GM23338 (cell line): ENCODE results near the gene CLDN10. TPM values are rescaled to one million over a fixed set of nuclear protein-coding genes. Genes with fewer than 3 reads are reported as not detected.
A peak's percentile ranks its signal among the peaks of the same experiment; 100 is the strongest.

ENCODE experiments used
- ATAC-seq: fragments of 200-7000 bp; cut with Tn5 transposase; 3 replicates; pipeline ENCODE4 v1.9.1; 2020
- DNase-seq: peaks from one replicate; pipeline ENCODE4 v3.0.0-alpha.2; 2015; ENCODE audit warnings: low spot score
- H2AFZ ChIP-seq: fragments of 200-600 bp; sonication (generic); 2 replicates; pipeline ENCODE4 v1.8.0; 2016; ENCODE audit warnings: antibody characterized with exemption, mild to moderate bottlenecking, moderate library complexity
- H3F3A ChIP-seq: fragments of 200-600 bp; sonication (generic); replicated peaks from 2 replicates; pipeline ENCODE4 v1.8.0; 2017; ENCODE audit warnings: antibody characterized with exemption, mixed run types, low read depth
- H3K27ac ChIP-seq: fragments of 200-600 bp; sonication (generic); 2 replicates; pipeline ENCODE4 v1.6.1; 2016; ENCODE audit warnings: low read depth
- H3K27me3 ChIP-seq: fragments of 200-600 bp; sonication (generic); 2 replicates; pipeline ENCODE4 v1.8.0; 2016; ENCODE audit warnings: mild to moderate bottlenecking, mixed run types, moderate library complexity; ENCODE audit not compliant: insufficient read depth
- H3K36me3 ChIP-seq: fragments of 200-600 bp; sonication (generic); 2 replicates; pipeline ENCODE4 v1.8.0; 2016; ENCODE audit warnings: mild to moderate bottlenecking; ENCODE audit not compliant: insufficient read depth
- H3K4me1 ChIP-seq: fragments of 200-600 bp; sonication (generic); 2 replicates; pipeline ENCODE4 v1.8.0; 2016; ENCODE audit warnings: mild to moderate bottlenecking, moderate library complexity; ENCODE audit not compliant: insufficient read depth
- H3K4me2 ChIP-seq: fragments of 200-600 bp; sonication (generic); 2 replicates; pipeline ENCODE4 v1.7.1; 2017; ENCODE audit warnings: mixed run types
- H3K4me3 ChIP-seq: fragments of 200-600 bp; sonication (generic); 2 replicates; pipeline ENCODE4 v1.6.1; 2016; ENCODE audit warnings: mixed run types
- H3K79me2 ChIP-seq: fragments of 200-600 bp; sonication (generic); replicated peaks from 2 replicates; pipeline ENCODE4 v1.8.0; 2017; ENCODE audit warnings: mild to moderate bottlenecking; ENCODE audit not compliant: insufficient read depth
- H3K9me2 ChIP-seq: fragments of 200-600 bp; sonication (generic); 2 replicates; pipeline ENCODE4 v1.8.0; 2017; ENCODE audit not compliant: insufficient read depth
- H4K20me1 ChIP-seq: fragments of 200-600 bp; sonication (generic); replicated peaks from 2 replicates; pipeline ENCODE4 v1.8.0; 2017; ENCODE audit warnings: mild to moderate bottlenecking; ENCODE audit not compliant: insufficient read depth
- H3K27ac Mint-ChIP-seq: 2 replicates; pipeline ENCODE4 v1.8.0; 2020; ENCODE audit warnings: inconsistent platforms, mild to moderate bottlenecking, moderate library complexity, mixed read lengths
- H3K27me3 Mint-ChIP-seq: 3 replicates; pipeline ENCODE4 v1.8.0; 2022; ENCODE audit warnings: low read depth, mild to moderate bottlenecking, moderate library complexity, mixed read lengths, inconsistent platforms; ENCODE audit not compliant: insufficient read depth, poor library complexity
- H3K36me3 Mint-ChIP-seq: 3 replicates; pipeline ENCODE4 v1.8.0; 2021; ENCODE audit warnings: low read depth, mild to moderate bottlenecking, inconsistent platforms, moderate library complexity, mixed read lengths
- H3K4me1 Mint-ChIP-seq: 3 replicates; pipeline ENCODE4 v1.8.0; 2020; ENCODE audit warnings: mild to moderate bottlenecking, inconsistent platforms, mixed read lengths
- H3K4me3 Mint-ChIP-seq: 3 replicates; pipeline ENCODE4 v1.8.0; 2021; ENCODE audit warnings: moderate library complexity, mild to moderate bottlenecking, inconsistent platforms, mixed read lengths
- H3K9me3 Mint-ChIP-seq: 3 replicates; pipeline ENCODE4 v1.8.0; 2020; ENCODE audit warnings: moderate library complexity, mild to moderate bottlenecking, inconsistent platforms, mixed read lengths
- CREB1 ChIP-seq: fragments of 250-450 bp; sonication (Bioruptor Pico); IDR thresholded peaks from 2 replicates; pipeline ENCODE4 v1.5.0; 2020; ENCODE audit warnings: low read depth, mild to moderate bottlenecking, moderate library complexity
- CTCF ChIP-seq, 2 experiments: fragments of 200-600 bp in 1 of 2; sonication (generic) in 1 of 2; conservative IDR thresholded peaks; 2 replicates each; pipeline versions ENCODE4 v1.5.1 to v1.6.1; 2016 to 2017; ENCODE audit warnings: antibody characterized with exemption in 2 of 2, low read depth in 2 of 2, mild to moderate bottlenecking in 2 of 2, moderate library complexity in 1 of 2
- ETS1 ChIP-seq: IDR thresholded peaks from 2 replicates; pipeline ENCODE4 v1.6.1; 2016; ENCODE audit warnings: antibody characterized with exemption
- EZH2 ChIP-seq: fragments of 200-600 bp; sonication (generic); IDR thresholded peaks from one replicate; pipeline ENCODE4 v1.8.0; 2017; ENCODE audit warnings: antibody characterized with exemption, mild to moderate bottlenecking, low read depth; ENCODE audit not compliant: unreplicated experiment
- EZH2phosphoT487 ChIP-seq: fragments of 200-600 bp; sonication (generic); IDR thresholded peaks from one replicate; pipeline ENCODE4 v1.8.1; 2018; ENCODE audit warnings: antibody characterized with exemption; ENCODE audit not compliant: unreplicated experiment
- JUNB ChIP-seq: IDR thresholded peaks from one replicate; pipeline ENCODE4 v1.6.1; 2016; ENCODE audit warnings: antibody characterized with exemption; ENCODE audit not compliant: unreplicated experiment
- POLR2AphosphoS5 ChIP-seq: IDR thresholded peaks from 2 replicates; pipeline ENCODE4 v1.6.1; 2016; ENCODE audit warnings: antibody characterized with exemption, low read depth
- REST ChIP-seq: IDR thresholded peaks from one replicate; pipeline ENCODE4 v1.6.1; 2018; ENCODE audit warnings: antibody characterized with exemption; ENCODE audit not compliant: unreplicated experiment
- STAT1 ChIP-seq: IDR thresholded peaks from one replicate; pipeline ENCODE4 v1.6.1; 2016; ENCODE audit warnings: antibody characterized with exemption; ENCODE audit not compliant: unreplicated experiment
- ZNF114 ChIP-seq: fragments of 250-450 bp; sonication (Bioruptor Pico); IDR thresholded peaks from 2 replicates; pipeline ENCODE4 v1.5.0; 2020; ENCODE audit warnings: mild to moderate bottlenecking, moderate library complexity
- ZNF331 ChIP-seq: fragments of 250-450 bp; sonication (Bioruptor Pico); IDR thresholded peaks from 2 replicates; pipeline ENCODE4 v1.5.0; 2020; ENCODE audit warnings: low read depth, mild to moderate bottlenecking, moderate library complexity
- ZNF462 ChIP-seq: fragments of 250-450 bp; sonication (Bioruptor Pico); IDR thresholded peaks from 2 replicates; pipeline ENCODE4 v1.5.0; 2020; ENCODE audit warnings: mild to moderate bottlenecking, moderate library complexity
- polyA plus RNA-seq: library from polyadenylated mRNA; unstranded; fragments of >200 nt; fragmentation: Nextera tagmentation; extraction: Ambion mirVana; gene quantifications from 2 replicates; pipeline ENCODE4 v1.2.1, GENCODE V29; 2016
- total RNA-seq: library from RNA; depleted of rRNA; stranded (reverse); fragments of >200 nt; shearing (Covaris generic); gene quantifications from 2 replicates; pipeline ENCODE4 v1.2.3, GENCODE V29; 2014

The CLDN10 gene
- total and polyA plus RNA-seq, 2 experiments from 2014 or later: 34.7 to 65.9 TPM

- TF ChIP-seq REST: no peak
- no peak for TF ChIP-seq ETS1
- TF ChIP-seq STAT1: no peak
- TF ChIP-seq EZH2phosphoT487: no peak
- no peak for TF ChIP-seq CREB1 (CRISPR knock-in tag)
- no peak for TF ChIP-seq POLR2AphosphoS5
- no peak for TF ChIP-seq ZNF331 (CRISPR knock-in tag)
- TF ChIP-seq EZH2: no peak
- no peak for TF ChIP-seq JUNB
- TF ChIP-seq ZNF114 (CRISPR knock-in tag): no peak
These were observed 47.3 kb upstream of the CLDN10 start (continued) for GRCh38 chr13:95505265-95505664.

GRCh38 chr13:95505986-95506385, 46.5 kb upstream of the CLDN10 start:
- Histone ChIP-seq H3K4me3 (no peak overlapping the region), H2AFZ (no peak overlapping the region), H3K27ac (no peak overlapping the region), H4K20me1 (no peaks in the 10 kb centered on the region), H3K27me3 (no peaks in the 10 kb centered on the region), H3K36me3 (no peaks in the 10 kb centered on the region), H3K4me1 (peaks cover 14% of the 10 kb centered on the region; the same call in 1 of the 2 replicates), H3F3A (no peaks in the 10 kb centered on the region), H3K79me2 (no peaks in the 10 kb centered on the region), H3K4me2 (no peak overlapping the region), H3K9me2 (peaks cover 15% of the 10 kb centered on the region; the same call in 1 of the 2 replicates)
- peaks cover 6% of the 10 kb centered on the region; the same call in 2 of the 3 replicates for H3K9me3 Mint-ChIP-seq
- DNase-seq: peak; percentile 31
- H3K4me3 Mint-ChIP-seq: no peak overlapping the region
- peaks cover 4% of the 10 kb centered on the region; the same call in 1 of the 3 replicates for H3K36me3 Mint-ChIP-seq
- ATAC-seq: peak; percentile 45; the same call in 2 of the 3 replicates
- peaks cover 3% of the 10 kb centered on the region for H3K27me3 Mint-ChIP-seq
- H3K4me1 Mint-ChIP-seq: peaks cover 11% of the 10 kb centered on the region
- no peak overlapping the region for H3K27ac Mint-ChIP-seq
- TF ChIP-seq CTCF (conservative IDR thresholded peaks at IDR 0.05; ENCODE audit: low read depth in 2 of 2) (no peak), ETS1 (no peak), ZNF462 (CRISPR knock-in tag) (no peak), CREB1 (CRISPR knock-in tag) (no peak)
